ENCODE results near the gene MEDAG.

GRCh38 chr13:30927595-30927994 lies 21.5 kb downstream of the MEDAG start:
- TF ChIP-seq, protein P1, sequence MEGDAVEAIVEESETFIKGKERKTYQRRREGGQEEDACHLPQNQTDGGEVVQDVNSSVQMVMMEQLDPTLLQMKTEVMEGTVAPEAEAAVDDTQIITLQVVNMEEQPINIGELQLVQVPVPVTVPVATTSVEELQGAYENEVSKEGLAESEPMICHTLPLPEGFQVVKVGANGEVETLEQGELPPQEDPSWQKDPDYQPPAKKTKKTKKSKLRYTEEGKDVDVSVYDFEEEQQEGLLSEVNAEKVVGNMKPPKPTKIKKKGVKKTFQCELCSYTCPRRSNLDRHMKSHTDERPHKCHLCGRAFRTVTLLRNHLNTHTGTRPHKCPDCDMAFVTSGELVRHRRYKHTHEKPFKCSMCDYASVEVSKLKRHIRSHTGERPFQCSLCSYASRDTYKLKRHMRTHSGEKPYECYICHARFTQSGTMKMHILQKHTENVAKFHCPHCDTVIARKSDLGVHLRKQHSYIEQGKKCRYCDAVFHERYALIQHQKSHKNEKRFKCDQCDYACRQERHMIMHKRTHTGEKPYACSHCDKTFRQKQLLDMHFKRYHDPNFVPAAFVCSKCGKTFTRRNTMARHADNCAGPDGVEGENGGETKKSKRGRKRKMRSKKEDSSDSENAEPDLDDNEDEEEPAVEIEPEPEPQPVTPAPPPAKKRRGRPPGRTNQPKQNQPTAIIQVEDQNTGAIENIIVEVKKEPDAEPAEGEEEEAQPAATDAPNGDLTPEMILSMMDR (conservative IDR thresholded peaks at IDR 0.05; ENCODE audit: low read length) = no peak
- no peak for TF ChIP-seq EZH2phosphoT487 (IDR thresholded peaks at IDR 0.05; ENCODE audit: borderline replicate concordance, low read depth, low read length)
